ENCODE results near the gene MCTP1.

MCTP1 gene

GRCh38 chr5:95175106-95175505 is 109.8 kb downstream of the MCTP1 start:
- Histone ChIP-seq H3K4me1 (ENCODE audit: insufficient read depth, low read length) (no peaks in the 10 kb centered on the region), H3K9me3 (ENCODE audit: low read length) (no peaks in the 10 kb centered on the region), H3K9ac (ENCODE audit: low read length) (no peak overlapping the region), H3K27me3 (ENCODE audit: control insufficient read depth in 1 of 2, insufficient read depth in 2 of 2, low read length in 2 of 2) (no peaks in the 10 kb centered on the region), H3K27ac (ENCODE audit: low read depth, low read length) (no peak overlapping the region), H3K36me3 (ENCODE audit: insufficient read depth, low read length) (no peaks in the 10 kb centered on the region), H3K4me3 (ENCODE audit: low read depth in 1 of 2, low read length in 2 of 2) (no peak overlapping the region)

GRCh38 chr5:95172659-95173058 is 112.2 kb downstream of the MCTP1 start:
- Histone ChIP-seq H3K9ac (ENCODE audit: low read length) (no peak overlapping the region), H3K27ac (ENCODE audit: low read depth, low read length) (no peak overlapping the region), H3K36me3 (ENCODE audit: insufficient read depth, low read length) (no peaks in the 10 kb centered on the region), H3K4me3 (ENCODE audit: low read depth in 1 of 2, low read length in 2 of 2) (no peak overlapping the region), H3K4me1 (ENCODE audit: insufficient read depth, low read length) (no peaks in the 10 kb centered on the region), H3K9me3 (ENCODE audit: low read length) (no peaks in the 10 kb centered on the region), H3K27me3 (ENCODE audit: control insufficient read depth in 1 of 2, insufficient read depth in 2 of 2, low read length in 2 of 2) (no peaks in the 10 kb centered on the region)

GRCh38 chr5:95164861-95165260 is 120.0 kb downstream of the MCTP1 start:
- H3K9ac ChIP-seq (ENCODE audit: low read length) = no peak overlapping the region
- H3K27ac ChIP-seq (ENCODE audit: low read depth, low read length) = no peak overlapping the region
- no peaks in the 10 kb centered on the region for H3K4me1 ChIP-seq (ENCODE audit: insufficient read depth, low read length)
- no peaks in the 10 kb centered on the region for H3K9me3 ChIP-seq (ENCODE audit: low read length)
- no peaks in the 10 kb centered on the region for H3K27me3 ChIP-seq (ENCODE audit: control insufficient read depth in 1 of 2, insufficient read depth in 2 of 2, low read length in 2 of 2)
- no peak overlapping the region for H3K4me3 ChIP-seq (ENCODE audit: low read depth in 1 of 2, low read length in 2 of 2)
- H3K36me3 ChIP-seq (ENCODE audit: insufficient read depth, low read length) = no peaks in the 10 kb centered on the region

- H3K27me3 ChIP-seq (ENCODE audit: control insufficient read depth in 1 of 2, insufficient read depth in 2 of 2, low read length in 2 of 2) = no peaks in the 10 kb centered on the region
- H3K4me1 ChIP-seq (ENCODE audit: insufficient read depth, low read length) = no peaks in the 10 kb centered on the region
- H3K27ac ChIP-seq (ENCODE audit: low read depth, low read length) = no peak overlapping the region
- no peak overlapping the region for H3K9ac ChIP-seq (ENCODE audit: low read length)
- no peaks in the 10 kb centered on the region for H3K9me3 ChIP-seq (ENCODE audit: low read length)
- no peak overlapping the region for H3K4me3 ChIP-seq (ENCODE audit: low read depth in 1 of 2, low read length in 2 of 2)
- no peaks in the 10 kb centered on the region for H3K36me3 ChIP-seq (ENCODE audit: insufficient read depth, low read length)
Measured at GRCh38 chr5:95163079-95163478, 121.8 kb downstream of the MCTP1 start.

GRCh38 chr5:95162231-95162992 is 122.5 kb downstream of the MCTP1 start:
- H3K36me3 ChIP-seq (ENCODE audit: insufficient read depth, low read length) = no peaks in the 10 kb centered on the region
- no peak overlapping the region for H3K9ac ChIP-seq (ENCODE audit: low read length)
- H3K9me3 ChIP-seq (ENCODE audit: low read length) = no peaks in the 10 kb centered on the region
- H3K27ac ChIP-seq (ENCODE audit: low read depth, low read length) = no peak overlapping the region
- H3K27me3 ChIP-seq (ENCODE audit: control insufficient read depth in 1 of 2, insufficient read depth in 2 of 2, low read length in 2 of 2) = no peaks in the 10 kb centered on the region
- no peak overlapping the region for H3K4me3 ChIP-seq (ENCODE audit: low read depth in 1 of 2, low read length in 2 of 2)
- no peaks in the 10 kb centered on the region for H3K4me1 ChIP-seq (ENCODE audit: insufficient read depth, low read length)

GRCh38 chr5:95159603-95160002 is 125.3 kb downstream of the MCTP1 start:
- Histone ChIP-seq H3K27me3 (ENCODE audit: control insufficient read depth in 1 of 2, insufficient read depth in 2 of 2, low read length in 2 of 2) (no peaks in the 10 kb centered on the region), H3K4me3 (ENCODE audit: low read depth in 1 of 2, low read length in 2 of 2) (no peak overlapping the region), H3K27ac (ENCODE audit: low read depth, low read length) (no peak overlapping the region), H3K4me1 (ENCODE audit: insufficient read depth, low read length) (no peaks in the 10 kb centered on the region), H3K9ac (ENCODE audit: low read length) (no peak overlapping the region), H3K9me3 (ENCODE audit: low read length) (no peaks in the 10 kb centered on the region), H3K36me3 (ENCODE audit: insufficient read depth, low read length) (no peaks in the 10 kb centered on the region)

GRCh38 chr5:95155888-95156287 is 129.0 kb downstream of the MCTP1 start:
- no peak overlapping the region for H3K9ac ChIP-seq (ENCODE audit: low read length)
- H3K27ac ChIP-seq (ENCODE audit: low read depth, low read length) = no peak overlapping the region
- H3K27me3 ChIP-seq (ENCODE audit: control insufficient read depth in 1 of 2, insufficient read depth in 2 of 2, low read length in 2 of 2) = no peaks in the 10 kb centered on the region
- no peaks in the 10 kb centered on the region for H3K36me3 ChIP-seq (ENCODE audit: insufficient read depth, low read length)
- H3K4me3 ChIP-seq (ENCODE audit: low read depth in 1 of 2, low read length in 2 of 2) = no peak overlapping the region
- H3K9me3 ChIP-seq (ENCODE audit: low read length) = no peaks in the 10 kb centered on the region
- H3K4me1 ChIP-seq (ENCODE audit: insufficient read depth, low read length) = no peaks in the 10 kb centered on the region

GRCh38 chr5:95153511-95153910 is 131.4 kb downstream of the MCTP1 start:
- H3K27me3 ChIP-seq (ENCODE audit: control insufficient read depth in 1 of 2, insufficient read depth in 2 of 2, low read length in 2 of 2) = no peaks in the 10 kb centered on the region
- no peaks in the 10 kb centered on the region for H3K4me1 ChIP-seq (ENCODE audit: insufficient read depth, low read length)
- H3K9ac ChIP-seq (ENCODE audit: low read length) = no peak overlapping the region
- no peaks in the 10 kb centered on the region for H3K36me3 ChIP-seq (ENCODE audit: insufficient read depth, low read length)
- H3K4me3 ChIP-seq (ENCODE audit: low read depth in 1 of 2, low read length in 2 of 2) = no peak overlapping the region
- H3K27ac ChIP-seq (ENCODE audit: low read depth, low read length) = no peak overlapping the region
- no peaks in the 10 kb centered on the region for H3K9me3 ChIP-seq (ENCODE audit: low read length)

- Histone ChIP-seq H3K9ac (ENCODE audit: low read length) (no peak overlapping the region), H3K4me1 (ENCODE audit: insufficient read depth, low read length) (no peaks in the 10 kb centered on the region), H3K27me3 (ENCODE audit: control insufficient read depth in 1 of 2, insufficient read depth in 2 of 2, low read length in 2 of 2) (no peaks in the 10 kb centered on the region), H3K4me3 (ENCODE audit: low read depth in 1 of 2, low read length in 2 of 2) (no peak overlapping the region), H3K36me3 (ENCODE audit: insufficient read depth, low read length) (no peaks in the 10 kb centered on the region), H3K9me3 (ENCODE audit: low read length) (no peaks in the 10 kb centered on the region), H3K27ac (ENCODE audit: low read depth, low read length) (no peak overlapping the region)
Measured at GRCh38 chr5:95152535-95152934, 132.4 kb downstream of the MCTP1 start.

GRCh38 chr5:95152131-95152530 is 132.8 kb downstream of the MCTP1 start:
- H3K9ac ChIP-seq (ENCODE audit: low read length) = no peak overlapping the region
- H3K4me3 ChIP-seq (ENCODE audit: low read depth in 1 of 2, low read length in 2 of 2) = no peak overlapping the region
- H3K27ac ChIP-seq (ENCODE audit: low read depth, low read length) = no peak overlapping the region
- no peaks in the 10 kb centered on the region for H3K27me3 ChIP-seq (ENCODE audit: control insufficient read depth in 1 of 2, insufficient read depth in 2 of 2, low read length in 2 of 2)
- H3K36me3 ChIP-seq (ENCODE audit: insufficient read depth, low read length) = no peaks in the 10 kb centered on the region
- no peaks in the 10 kb centered on the region for H3K9me3 ChIP-seq (ENCODE audit: low read length)
- H3K4me1 ChIP-seq (ENCODE audit: insufficient read depth, low read length) = no peaks in the 10 kb centered on the region

- no peak overlapping the region for H3K9ac ChIP-seq (ENCODE audit: low read length)
Measured at GRCh38 chr5:95151694-95152093, 133.2 kb downstream of the MCTP1 start.

GRCh38 chr5:95149387-95149786 is 135.5 kb downstream of the MCTP1 start:
- Histone ChIP-seq H3K27me3 (ENCODE audit: control insufficient read depth in 1 of 2, insufficient read depth in 2 of 2, low read length in 2 of 2) (no peaks in the 10 kb centered on the region), H3K4me3 (ENCODE audit: low read depth in 1 of 2, low read length in 2 of 2) (no peak overlapping the region), H3K9ac (ENCODE audit: low read length) (no peak overlapping the region), H3K4me1 (ENCODE audit: insufficient read depth, low read length) (no peaks in the 10 kb centered on the region), H3K9me3 (ENCODE audit: low read length) (no peaks in the 10 kb centered on the region), H3K36me3 (ENCODE audit: insufficient read depth, low read length) (no peaks in the 10 kb centered on the region), H3K27ac (ENCODE audit: low read depth, low read length) (no peak overlapping the region)

More at GRCh38 chr5:95151694-95152093, 133.2 kb downstream of the MCTP1 start:
- Histone ChIP-seq H3K27me3 (ENCODE audit: control insufficient read depth in 1 of 2, insufficient read depth in 2 of 2, low read length in 2 of 2) (no peaks in the 10 kb centered on the region), H3K4me1 (ENCODE audit: insufficient read depth, low read length) (no peaks in the 10 kb centered on the region), H3K4me3 (ENCODE audit: low read depth in 1 of 2, low read length in 2 of 2) (no peak overlapping the region), H3K9me3 (ENCODE audit: low read length) (no peaks in the 10 kb centered on the region), H3K27ac (ENCODE audit: low read depth, low read length) (no peak overlapping the region), H3K36me3 (ENCODE audit: insufficient read depth, low read length) (no peaks in the 10 kb centered on the region)

Data from muscle layer of colon (tissue), 2 donors.